DOHH2 (cell line): ENCODE data around the gene FANCG.

ENCODE experiments used
- H3F3A ChIP-seq: fragments of 200-600 bp; sonication (generic), shearing (Covaris generic); 2 replicates; pipeline ENCODE4 v1.6.0; 2016; ENCODE audit warnings: antibody characterized with exemption, mild to moderate bottlenecking; ENCODE audit not compliant: control insufficient read depth, insufficient read depth
- H3K27ac ChIP-seq: fragments of 200-600 bp; sonication (generic); 2 replicates; pipeline ENCODE4 v1.5.1; 2014; ENCODE audit warnings: low read depth, mild to moderate bottlenecking, low read length, moderate library complexity
- H3K27me3 ChIP-seq: fragments of 200-600 bp; sonication (generic); 2 replicates; pipeline ENCODE4 v1.6.1; 2014; ENCODE audit warnings: mild to moderate bottlenecking, low read length, mixed read lengths; ENCODE audit not compliant: control insufficient read depth
- H3K36me3 ChIP-seq: fragments of 200-600 bp; sonication (generic); 2 replicates; pipeline ENCODE4 v1.6.1; 2014; ENCODE audit warnings: mild to moderate bottlenecking, low read length, moderate library complexity, mixed read lengths; ENCODE audit not compliant: control insufficient read depth
- H3K4me1 ChIP-seq: fragments of 200-600 bp; sonication (generic); 2 replicates; pipeline ENCODE4 v1.6.1; 2014; ENCODE audit warnings: mild to moderate bottlenecking, low read length, mixed read lengths; ENCODE audit not compliant: control insufficient read depth
- H3K4me2 ChIP-seq: fragments of 200-600 bp; sonication (generic); 2 replicates; pipeline ENCODE4 v1.6.0; 2014; ENCODE audit warnings: mild to moderate bottlenecking, low read length, moderate library complexity
- H3K4me3 ChIP-seq: fragments of 200-600 bp; sonication (generic); 2 replicates; pipeline ENCODE4 v1.5.1; 2014; ENCODE audit warnings: mild to moderate bottlenecking, low read length, mixed read lengths
- H3K79me2 ChIP-seq: fragments of 200-600 bp; sonication (generic); 2 replicates; pipeline ENCODE4 v1.6.1; 2014; ENCODE audit warnings: mild to moderate bottlenecking, low read length, mixed read lengths; ENCODE audit not compliant: control insufficient read depth
- H3K9me2 ChIP-seq: fragments of 200-600 bp; sonication (generic); replicated peaks from 2 replicates; pipeline ENCODE4 v1.6.1; 2014; ENCODE audit warnings: mild to moderate bottlenecking, low read length, mixed read lengths; ENCODE audit not compliant: control insufficient read depth
- H3K9me3 ChIP-seq: fragments of 200-600 bp; sonication (generic); 2 replicates; pipeline ENCODE4 v1.6.1; 2014; ENCODE audit warnings: antibody characterized with exemption, low read length, mixed read lengths; ENCODE audit not compliant: control insufficient read depth, insufficient read depth
- H4K20me1 ChIP-seq: fragments of 200-600 bp; sonication (generic); 2 replicates; pipeline ENCODE4 v1.6.0; 2014; ENCODE audit warnings: low read depth, mild to moderate bottlenecking, antibody characterized with exemption, low read length, moderate library complexity; ENCODE audit not compliant: control insufficient read depth, insufficient read depth
- CTCF ChIP-seq: fragments of 200-600 bp; sonication (generic); IDR thresholded peaks from one replicate; pipeline ENCODE4 v1.5.1; 2014; ENCODE audit warnings: antibody characterized with exemption, mild to moderate bottlenecking, low read depth, low read length; ENCODE audit not compliant: poor library complexity, severe bottlenecking
- EZH2phosphoT487 ChIP-seq: fragments of 200-600 bp; sonication (generic); IDR thresholded peaks from 2 replicates; pipeline ENCODE4 v1.6.1; 2017; ENCODE audit warnings: borderline replicate concordance, mild to moderate bottlenecking, antibody characterized with exemption, low read length, moderate library complexity, mixed read lengths

The FANCG gene

GRCh38 chr9:35091536-35091935 lies 11.8 kb upstream of the FANCG start:
- no peak overlapping the region for H3K4me2 ChIP-seq
- peaks cover 73% of the 10 kb centered on the region for H3K36me3 ChIP-seq
- peaks cover 6% of the 10 kb centered on the region; the same call in 1 of the 2 replicates for H3F3A ChIP-seq
- no peaks in the 10 kb centered on the region for H3K9me3 ChIP-seq
- peaks cover 12% of the 10 kb centered on the region for H3K4me1 ChIP-seq
- no peaks in the 10 kb centered on the region for H3K9me2 ChIP-seq
- no peak overlapping the region for H3K27ac ChIP-seq
- TF ChIP-seq CTCF (no peak), EZH2phosphoT487 (no peak)
- H3K4me3 ChIP-seq, result no peak overlapping the region
- peaks cover 15% of the 10 kb centered on the region for H3K79me2 ChIP-seq
- H4K20me1 ChIP-seq, result no peaks in the 10 kb centered on the region
- no peaks in the 10 kb centered on the region for H3K27me3 ChIP-seq

- TF ChIP-seq EZH2phosphoT487 (no peak), CTCF (no peak)
These were observed 9.7 kb upstream of the FANCG start for GRCh38 chr9:35089434-35089833.

GRCh38 chr9:35085078-35085477 lies 5.3 kb upstream of the FANCG start:
- H3K4me3 ChIP-seq, result no peak overlapping the region
- H3F3A ChIP-seq, result peaks cover 15% of the 10 kb centered on the region; the same call in 1 of the 2 replicates
- H3K79me2 ChIP-seq, result no peaks in the 10 kb centered on the region
- peaks cover 20% of the 10 kb centered on the region for H3K36me3 ChIP-seq
- peaks cover 14% of the 10 kb centered on the region for H3K4me1 ChIP-seq
- H3K4me2 ChIP-seq, result no peak overlapping the region
- H3K27me3 ChIP-seq, result no peaks in the 10 kb centered on the region
- no peaks in the 10 kb centered on the region for H3K9me2 ChIP-seq
- H3K9me3 ChIP-seq, result no peaks in the 10 kb centered on the region
- no peaks in the 10 kb centered on the region for H4K20me1 ChIP-seq
- no peak overlapping the region for H3K27ac ChIP-seq
- TF ChIP-seq CTCF, result no peak

More at GRCh38 chr9:35089434-35089833, 9.7 kb upstream of the FANCG start:
- 0 out of 2 replicates have a peak, but pooled peaks cover 4% of the 10 kb centered on the region for H3K4me1 ChIP-seq
- no peaks in the 10 kb centered on the region for H4K20me1 ChIP-seq
- H3K79me2 ChIP-seq, result peaks cover 2% of the 10 kb centered on the region
- no peaks in the 10 kb centered on the region for H3K9me2 ChIP-seq
- H3K9me3 ChIP-seq, result no peaks in the 10 kb centered on the region
- H3F3A ChIP-seq, result peaks cover 13% of the 10 kb centered on the region; the same call in 1 of the 2 replicates
- no peak overlapping the region for H3K4me3 ChIP-seq
- no peak overlapping the region for H3K27ac ChIP-seq
- H3K27me3 ChIP-seq, result no peaks in the 10 kb centered on the region
- H3K4me2 ChIP-seq, result no peak overlapping the region
- peaks cover 64% of the 10 kb centered on the region for H3K36me3 ChIP-seq
